WTC11 (cell line): ENCODE measurements around the gene SLC10A1. TPM values are rescaled to one million over a fixed set of nuclear protein-coding genes. Genes with fewer than 3 reads are reported as not detected.

Experiments used
- ATAC-seq: fragments of 200-7000 bp; cut with Tn5 transposase; 2 replicates; pipeline ENCODE4 v1.10.0; 2021; ENCODE audit warnings: mild to moderate bottlenecking, moderate library complexity
- CTCF ChIA-PET: fragments of 300-600 bp; sonication (Branson Sonifier 250); formaldehyde crosslinking; loops from one replicate; lab custom pipeline; 2021; ENCODE audit warnings: antibody characterized with exemption; lab: Charles Lee
- POLR2A ChIA-PET: fragments of 350-600 bp; sonication (Branson Sonifier 250); formaldehyde crosslinking; loops from one replicate; lab custom pipeline; 2021; ENCODE audit warnings: antibody characterized with exemption; lab: Charles Lee
- DNase-seq: peaks from one replicate; pipeline ENCODE4 v3.0.0; 2021; ENCODE audit warnings: low spot score
- H3K27ac Mint-ChIP-seq: 2 replicates; pipeline ENCODE4 v1.8.0; 2021; ENCODE audit warnings: mixed read lengths
- H3K27me3 Mint-ChIP-seq: 2 replicates; pipeline ENCODE4 v1.8.0; 2021; ENCODE audit warnings: low read depth, mild to moderate bottlenecking, moderate library complexity, mixed read lengths
- H3K36me3 Mint-ChIP-seq: 2 replicates; pipeline ENCODE4 v1.8.0; 2021; ENCODE audit warnings: mixed read lengths
- H3K4me1 Mint-ChIP-seq: 2 replicates; pipeline ENCODE4 v1.8.0; 2022; ENCODE audit warnings: mixed read lengths
- H3K4me3 Mint-ChIP-seq: 2 replicates; pipeline ENCODE4 v1.8.0; 2021; ENCODE audit warnings: mild to moderate bottlenecking, moderate library complexity, mixed read lengths
- H3K9me3 Mint-ChIP-seq: 2 replicates; pipeline ENCODE4 v1.8.0; 2021; ENCODE audit warnings: mixed read lengths
- CBFB ChIP-seq: sonication (generic); formaldehyde crosslinking; IDR thresholded peaks from 2 replicates; pipeline ENCODE4 v1.8.1; 2022; ENCODE audit warnings: mild to moderate bottlenecking, low read depth, missing genetic modification reagents
- ESRRA ChIP-seq: sonication (generic); formaldehyde crosslinking; IDR thresholded peaks from 2 replicates; pipeline ENCODE4 v1.8.1; 2022; ENCODE audit warnings: mild to moderate bottlenecking, missing genetic modification reagents, borderline replicate concordance
- FOXP4 ChIP-seq: sonication (generic); formaldehyde crosslinking; IDR thresholded peaks from 2 replicates; pipeline ENCODE4 v1.8.0; 2022; ENCODE audit warnings: mild to moderate bottlenecking, missing genetic modification reagents
- HMGA2 ChIP-seq: fragments of 250-450 bp; sonication (Bioruptor Pico); IDR thresholded peaks from 2 replicates; pipeline ENCODE4 v1.4.0; 2021; ENCODE audit warnings: mild to moderate bottlenecking, moderate library complexity
- HMGXB4 ChIP-seq: sonication (generic); formaldehyde crosslinking; IDR thresholded peaks from 2 replicates; pipeline ENCODE4 v1.8.1; 2023; ENCODE audit warnings: mild to moderate bottlenecking, moderate library complexity, missing genetic modification reagents
- IRF1 ChIP-seq: sonication (generic); formaldehyde crosslinking; IDR thresholded peaks from 2 replicates; pipeline ENCODE4 v1.8.0; 2023; ENCODE audit warnings: missing genetic modification reagents
- IRF2 ChIP-seq: sonication (generic); formaldehyde crosslinking; IDR thresholded peaks from 2 replicates; pipeline ENCODE4 v1.8.0; 2022; ENCODE audit warnings: low read depth, missing genetic modification reagents, borderline replicate concordance
- NFATC4 ChIP-seq: fragments of 250-450 bp; sonication (Bioruptor Pico); IDR thresholded peaks from 2 replicates; pipeline ENCODE4 v1.9.0; 2021; ENCODE audit warnings: mild to moderate bottlenecking
- OVOL2 ChIP-seq: fragments of 250-450 bp; sonication (Bioruptor Pico); IDR thresholded peaks from 2 replicates; pipeline ENCODE4 v1.9.0; 2021; ENCODE audit warnings: mild to moderate bottlenecking, borderline replicate concordance
- PREB ChIP-seq: sonication (generic); formaldehyde crosslinking; IDR thresholded peaks from 2 replicates; pipeline ENCODE4 v1.8.1; 2022; ENCODE audit warnings: mild to moderate bottlenecking, missing genetic modification reagents, moderate library complexity, borderline replicate concordance
- PRRX2 ChIP-seq: fragments of 250-450 bp; sonication (Bioruptor Pico); IDR thresholded peaks from 2 replicates; pipeline ENCODE4 v1.8.0; 2021; ENCODE audit warnings: mild to moderate bottlenecking
- SOX15 ChIP-seq: fragments of 250-450 bp; sonication (Bioruptor Pico); IDR thresholded peaks from 2 replicates; pipeline ENCODE4 v1.9.0; 2021; ENCODE audit warnings: mild to moderate bottlenecking
- TEAD1 ChIP-seq: sonication (generic); formaldehyde crosslinking; IDR thresholded peaks from 2 replicates; pipeline ENCODE4 v1.8.0; 2022; ENCODE audit warnings: mild to moderate bottlenecking, missing genetic modification reagents
- USF2 ChIP-seq: sonication (generic); formaldehyde crosslinking; IDR thresholded peaks from 2 replicates; pipeline ENCODE4 v1.8.1; 2023; ENCODE audit warnings: mild to moderate bottlenecking, missing genetic modification reagents, moderate library complexity
- ZBTB43 ChIP-seq: sonication (generic); formaldehyde crosslinking; IDR thresholded peaks from 2 replicates; pipeline ENCODE4 v1.8.1; 2023; ENCODE audit warnings: mild to moderate bottlenecking, missing genetic modification reagents
- ZMAT4 ChIP-seq: fragments of 250-450 bp; sonication (Bioruptor Pico); IDR thresholded peaks from 2 replicates; pipeline ENCODE4 v1.9.0; 2021; ENCODE audit warnings: mild to moderate bottlenecking
- ZNF232 ChIP-seq: sonication (generic); formaldehyde crosslinking; IDR thresholded peaks from 2 replicates; pipeline ENCODE4 v1.8.0; 2022; ENCODE audit warnings: mild to moderate bottlenecking, missing genetic modification reagents
- ZNF263 ChIP-seq: sonication (generic); formaldehyde crosslinking; IDR thresholded peaks from 2 replicates; pipeline ENCODE4 v1.8.1; 2022; ENCODE audit warnings: low read depth, mild to moderate bottlenecking, moderate library complexity, missing genetic modification reagents
- ZNF416 ChIP-seq: fragments of 250-450 bp; sonication (Bioruptor Pico); IDR thresholded peaks from 2 replicates; pipeline ENCODE4 v1.9.0; 2021; ENCODE audit warnings: mild to moderate bottlenecking, inconsistent platforms
- ZNF512 ChIP-seq: sonication (generic); formaldehyde crosslinking; IDR thresholded peaks from 2 replicates; pipeline ENCODE4 v1.8.1; 2022; ENCODE audit warnings: missing genetic modification reagents, borderline replicate concordance
- ZSCAN18 ChIP-seq: fragments of 250-450 bp; sonication (Bioruptor Pico); IDR thresholded peaks from 2 replicates; pipeline ENCODE4 v2.1.2; 2022; ENCODE audit warnings: mild to moderate bottlenecking, moderate library complexity
- total RNA-seq: library from RNA; stranded (reverse); gene quantifications from 3 replicates; pipeline ENCODE4 v1.2.3, GENCODE V29; 2021

SLC10A1 gene
- total RNA-seq, 1 experiment from 2014 or later: 0.09 TPM

- Mint-ChIP-seq H3K4me1 (no peaks in the 10 kb centered on the region), H3K9me3 (peaks cover 37% of the 10 kb centered on the region), H3K27me3 (no peaks in the 10 kb centered on the region), H3K4me3 (no peak overlapping the region), H3K27ac (no peak overlapping the region), H3K36me3 (peaks cover 6% of the 10 kb centered on the region; the same call in 1 of the 2 replicates)
- DNase-seq: no peak
- TF ChIP-seq FOXP4 (CRISPR knock-in tag) (no peak), CBFB (CRISPR knock-in tag) (no peak), PRRX2 (no peak), IRF2 (no peak), ZNF263 (CRISPR knock-in tag) (no peak), ZSCAN18 (CRISPR knock-in tag) (no peak), ZNF512 (no peak), PREB (no peak), ZNF232 (CRISPR knock-in tag) (no peak), NFATC4 (CRISPR knock-in tag) (no peak), ZMAT4 (CRISPR knock-in tag) (no peak)
- ATAC-seq: no peak
- ChIA-PET POLR2A (no interaction called here), CTCF (interaction anchor here (2.6 kb wide), 1 partner anchor 199 kb away, joined by 7 read pairs; no protein-coding TSS in a partner anchor)
These were observed 31.8 kb upstream of the SLC10A1 start for GRCh38 chr14:69828879-69829278.

- H3K4me1 Mint-ChIP-seq: no peaks in the 10 kb centered on the region
- peaks cover 6% of the 10 kb centered on the region; the same call in 1 of the 2 replicates for H3K36me3 Mint-ChIP-seq
- ATAC-seq: no peak
- no peak overlapping the region for H3K27ac Mint-ChIP-seq
- DNase-seq: no peak
- no peaks in the 10 kb centered on the region for H3K27me3 Mint-ChIP-seq
- ChIA-PET CTCF (interaction anchor here (2.6 kb wide), 1 partner anchor 200 kb away, joined by 7 read pairs; no protein-coding TSS in a partner anchor), POLR2A (no interaction called here)
- H3K4me3 Mint-ChIP-seq: no peak overlapping the region
- H3K9me3 Mint-ChIP-seq: peaks cover 37% of the 10 kb centered on the region
- TF ChIP-seq IRF2: no peak
- TF ChIP-seq FOXP4 (CRISPR knock-in tag): no peak
- no peak for TF ChIP-seq ZNF416 (CRISPR knock-in tag)
- TF ChIP-seq HMGXB4 (CRISPR knock-in tag): no peak
- TF ChIP-seq NFATC4 (CRISPR knock-in tag): no peak
- TF ChIP-seq OVOL2: no peak
- TF ChIP-seq ESRRA (CRISPR knock-in tag): no peak
- TF ChIP-seq IRF1 (CRISPR knock-in tag): no peak
- no peak for TF ChIP-seq TEAD1 (CRISPR knock-in tag)
- TF ChIP-seq USF2 (CRISPR knock-in tag): no peak
- TF ChIP-seq SOX15 (CRISPR knock-in tag): no peak
- TF ChIP-seq HMGA2 (CRISPR knock-in tag): no peak
- no peak for TF ChIP-seq ZBTB43
These were observed 31.3 kb upstream of the SLC10A1 start for GRCh38 chr14:69828354-69828753.
